ENCODE data around the gene MLLT6.

DNA sequence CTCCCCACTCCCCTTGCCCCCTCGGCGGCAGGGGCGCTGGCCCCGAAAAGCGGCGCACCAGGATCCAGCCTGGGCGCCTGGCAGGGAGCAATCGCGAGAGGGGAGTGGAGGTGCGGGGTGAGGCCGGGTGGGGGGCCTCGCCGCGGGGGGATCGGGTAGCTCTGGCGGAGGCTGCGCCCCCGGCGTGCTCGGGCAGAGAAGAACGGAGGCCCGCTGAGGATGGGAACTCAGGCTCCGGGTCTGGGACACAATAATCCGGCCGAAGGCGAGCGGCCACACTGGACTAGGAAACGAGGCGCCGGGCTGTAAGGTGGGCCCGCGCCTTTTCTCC, 43.8 kb downstream of the MLLT6 start:
- TF ChIP-seq, protein P1, sequence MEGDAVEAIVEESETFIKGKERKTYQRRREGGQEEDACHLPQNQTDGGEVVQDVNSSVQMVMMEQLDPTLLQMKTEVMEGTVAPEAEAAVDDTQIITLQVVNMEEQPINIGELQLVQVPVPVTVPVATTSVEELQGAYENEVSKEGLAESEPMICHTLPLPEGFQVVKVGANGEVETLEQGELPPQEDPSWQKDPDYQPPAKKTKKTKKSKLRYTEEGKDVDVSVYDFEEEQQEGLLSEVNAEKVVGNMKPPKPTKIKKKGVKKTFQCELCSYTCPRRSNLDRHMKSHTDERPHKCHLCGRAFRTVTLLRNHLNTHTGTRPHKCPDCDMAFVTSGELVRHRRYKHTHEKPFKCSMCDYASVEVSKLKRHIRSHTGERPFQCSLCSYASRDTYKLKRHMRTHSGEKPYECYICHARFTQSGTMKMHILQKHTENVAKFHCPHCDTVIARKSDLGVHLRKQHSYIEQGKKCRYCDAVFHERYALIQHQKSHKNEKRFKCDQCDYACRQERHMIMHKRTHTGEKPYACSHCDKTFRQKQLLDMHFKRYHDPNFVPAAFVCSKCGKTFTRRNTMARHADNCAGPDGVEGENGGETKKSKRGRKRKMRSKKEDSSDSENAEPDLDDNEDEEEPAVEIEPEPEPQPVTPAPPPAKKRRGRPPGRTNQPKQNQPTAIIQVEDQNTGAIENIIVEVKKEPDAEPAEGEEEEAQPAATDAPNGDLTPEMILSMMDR (IDR thresholded peaks at IDR 0.05; ENCODE audit: insufficient read depth, low read depth, low read length) = no peak
- TF ChIP-seq EZH2 (IDR thresholded peaks at IDR 0.05; ENCODE audit: insufficient read depth, low read length) = no peak

All from astrocyte (in vitro differentiated cells and primary cell).